Liver (tissue), 9 donors: ENCODE measurements around the gene TTC23L. TPM values are rescaled to one million over a fixed set of nuclear protein-coding genes. Genes with fewer than 3 reads are reported as not detected.

Experiments
- DNase-seq: peaks from one replicate; pipeline ENCODE4 v3.0.0-alpha.2; 2017; ENCODE audit warnings: low spot score
- H3K27ac ChIP-seq, 2 donors: one replicate each; pipeline ENCODE4 v1.7.0; 2013; ENCODE audit warnings: inconsistent platforms in 2 of 2, low read length in 2 of 2, control low read depth in 1 of 2, low read depth in 1 of 2, mild to moderate bottlenecking in 1 of 2
- H3K27me3 ChIP-seq, 4 donors: one replicate each; pipeline versions ENCODE4 v1.6.1 to v1.7.0; 2013; ENCODE audit warnings: low read length in 3 of 4, inconsistent platforms in 1 of 4, mild to moderate bottlenecking in 1 of 4, moderate library complexity in 1 of 4; ENCODE audit not compliant: control insufficient read depth in 4 of 4, insufficient read depth in 4 of 4
- H3K36me3 ChIP-seq, 4 donors: one replicate each; pipeline versions ENCODE4 v1.6.1 to v1.7.0; 2013; ENCODE audit warnings: low read length in 3 of 4, mild to moderate bottlenecking in 3 of 4, low read depth in 1 of 4, moderate library complexity in 1 of 4; ENCODE audit not compliant: control insufficient read depth in 4 of 4, insufficient read depth in 3 of 4
- H3K4me1 ChIP-seq, 4 donors: one replicate each; pipeline versions ENCODE4 v1.6.1 to v1.7.0; 2013; ENCODE audit warnings: low read length in 3 of 4, mild to moderate bottlenecking in 3 of 4, moderate library complexity in 1 of 4; ENCODE audit not compliant: control insufficient read depth in 4 of 4, insufficient read depth in 4 of 4
- H3K4me3 ChIP-seq, 3 donors: one replicate each; pipeline versions ENCODE4 v1.6.1 to v1.7.0; 2013; ENCODE audit warnings: low read length in 3 of 3, control low read depth in 1 of 3, low read depth in 1 of 3, mild to moderate bottlenecking in 1 of 3
- H3K9ac ChIP-seq, 2 donors: one replicate each; pipeline ENCODE4 v1.7.0; 2013; ENCODE audit warnings: low read length in 2 of 2, mild to moderate bottlenecking in 2 of 2, moderate library complexity in 2 of 2, control low read depth in 1 of 2, low read depth in 1 of 2
- H3K9me3 ChIP-seq, 4 donors: one replicate each; pipeline versions ENCODE4 v1.6.1 to v1.7.0; 2013; ENCODE audit warnings: low read length in 3 of 4; ENCODE audit not compliant: control insufficient read depth in 4 of 4
- CTCF ChIP-seq: fragments of 150-350 bp; IDR thresholded peaks from 2 replicates; pipeline ENCODE4 v1.5.1; 2017; ENCODE audit warnings: improper control_type of control experiment, low read depth, low read length; ENCODE audit not compliant: missing input control
- EGR1 ChIP-seq, 2 donors: IDR thresholded peaks; 2 replicates each; pipeline ENCODE4 v1.6.1; 2016 to 2018; ENCODE audit warnings: antibody characterized with exemption in 2 of 2, low read depth in 2 of 2
- FOXA2 ChIP-seq: IDR thresholded peaks from 2 replicates; pipeline ENCODE4 v1.6.1; 2016; ENCODE audit warnings: antibody characterized with exemption
- GABPA ChIP-seq, 2 donors: IDR thresholded peaks in 1 of 2; conservative IDR thresholded peaks in 1 of 2; 2 replicates each; pipeline ENCODE4 v1.6.1; 2016; ENCODE audit warnings: antibody characterized with exemption in 2 of 2, mild to moderate bottlenecking in 1 of 2, moderate library complexity in 1 of 2
- HNF4A ChIP-seq, 2 donors: conservative IDR thresholded peaks; 2 replicates each; pipeline ENCODE4 v1.6.1; 2016; ENCODE audit warnings: antibody characterized with exemption in 2 of 2, mild to moderate bottlenecking in 2 of 2
- HNF4G ChIP-seq: IDR thresholded peaks from 2 replicates; pipeline ENCODE4 v1.6.1; 2016; ENCODE audit warnings: antibody characterized with exemption
- JUND ChIP-seq, 2 donors: IDR thresholded peaks; 2 replicates each; pipeline ENCODE4 v1.6.1; 2016; ENCODE audit warnings: antibody characterized with exemption in 2 of 2
- NR2F2 ChIP-seq: IDR thresholded peaks from 2 replicates; pipeline ENCODE4 v1.6.1; 2016; ENCODE audit warnings: antibody characterized with exemption
- RAD21 ChIP-seq, 2 donors: IDR thresholded peaks; 2 replicates each; pipeline ENCODE4 v1.6.1; 2016; ENCODE audit warnings: antibody characterized with exemption in 2 of 2, mild to moderate bottlenecking in 2 of 2
- REST ChIP-seq: IDR thresholded peaks from 2 replicates; pipeline ENCODE4 v1.6.1; 2016; ENCODE audit warnings: antibody characterized with exemption, mild to moderate bottlenecking
- RXRA ChIP-seq, 2 donors: IDR thresholded peaks; 2 replicates each; pipeline ENCODE4 v1.6.1; 2017 to 2018; ENCODE audit warnings: antibody characterized with exemption in 2 of 2, mild to moderate bottlenecking in 1 of 2
- SP1 ChIP-seq: IDR thresholded peaks from 2 replicates; pipeline ENCODE4 v1.6.1; 2018; ENCODE audit warnings: antibody characterized with exemption, mild to moderate bottlenecking
- TAF1 ChIP-seq: conservative IDR thresholded peaks from 2 replicates; pipeline ENCODE4 v1.6.1; 2016; ENCODE audit warnings: antibody characterized with exemption, mild to moderate bottlenecking
- YY1 ChIP-seq: IDR thresholded peaks from 2 replicates; pipeline ENCODE4 v1.6.1; 2016; ENCODE audit warnings: antibody characterized with exemption, mild to moderate bottlenecking
- WGBS: extraction: QIAGEN DNeasy Blood & Tissue Kit; methylation state at CpG from one replicate; pipeline ENCODE4 v1.1.7; 2013; 5-methylcytosine and 5-hydroxymethylcytosine counted together
- polyA plus RNA-seq, 2 donors: library from polyadenylated mRNA; stranded (reverse) in 1 of 2; unstranded in 1 of 2; fragments of 200-250 nt in 1 of 2; fragments of >200 nt in 1 of 2; fragmentation: Nextera tagmentation in 1 of 2; extraction: Ambion mirVana in 1 of 2; gene quantifications; one replicate each; pipeline versions ENCODE4 v1.2.1 to v1.2.3, GENCODE V29; 2013 to 2015
- total RNA-seq, 2 donors: library from RNA; depleted of rRNA; stranded (reverse); fragments of >200 nt; gene quantifications; one replicate each; pipeline ENCODE4 v1.2.3, GENCODE V29; 2014
- TF ChIP-seq, protein P1 (sequence below): IDR thresholded peaks from 2 replicates; pipeline ENCODE4 v1.6.1; 2016; ENCODE audit warnings: antibody characterized with exemption
- TF ChIP-seq, protein P2 (sequence below): IDR thresholded peaks from 2 replicates; pipeline ENCODE4 v1.6.1; 2016; ENCODE audit warnings: antibody characterized with exemption
- TF ChIP-seq, protein P3 (sequence below): IDR thresholded peaks from 2 replicates; pipeline ENCODE4 v1.6.1; 2016; ENCODE audit warnings: antibody characterized with exemption
- donor health status: healthy.
- donor health status: healthy.
- donor health status: healthy.
- donor health status: healthy.
- donor health status: healthy.

TTC23L gene
- total and polyA plus RNA-seq, 4 donors, result 0.03 to 0.19 (median 0.08) TPM; not detected in 1

DNA sequence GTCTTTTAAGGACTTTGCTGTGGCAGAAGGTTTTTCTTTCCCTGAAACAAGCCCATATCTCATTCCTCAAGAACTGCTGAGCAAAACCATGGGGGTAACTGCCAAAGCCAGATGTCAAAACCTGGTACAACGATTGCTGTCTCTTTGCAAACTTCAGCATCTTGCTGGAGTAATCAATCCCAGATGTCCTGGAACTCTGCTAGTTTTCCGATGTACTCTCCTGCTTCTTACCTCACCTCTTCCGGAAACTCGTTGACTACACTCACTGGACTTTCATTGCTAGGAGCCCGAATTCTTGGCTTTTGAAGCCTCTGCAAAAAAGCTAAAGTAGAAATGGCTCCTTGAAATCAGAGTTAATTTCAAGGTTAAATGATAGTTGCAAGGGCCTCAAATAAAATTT is 53.0 kb downstream of the TTC23L start:
- H3K4me3 ChIP-seq, result no peak overlapping the region
- H3K27me3 ChIP-seq, result no peaks in the 10 kb centered on the region
- H3K9ac ChIP-seq, result no peak overlapping the region
- DNase-seq, result no peak
- no peaks in the 10 kb centered on the region for H3K36me3 ChIP-seq
- no peak overlapping the region for H3K27ac ChIP-seq
- 85% methylated on average over 5 of the region's 5 CpGs for WGBS
- TF ChIP-seq YY1 (no peak), REST (no peak), CTCF (no peak), JUND (IDR thresholded peaks at IDR 0.05) (no peak), HNF4G (no peak), FOXA2 (no peak)
- TF ChIP-seq, protein P1, sequence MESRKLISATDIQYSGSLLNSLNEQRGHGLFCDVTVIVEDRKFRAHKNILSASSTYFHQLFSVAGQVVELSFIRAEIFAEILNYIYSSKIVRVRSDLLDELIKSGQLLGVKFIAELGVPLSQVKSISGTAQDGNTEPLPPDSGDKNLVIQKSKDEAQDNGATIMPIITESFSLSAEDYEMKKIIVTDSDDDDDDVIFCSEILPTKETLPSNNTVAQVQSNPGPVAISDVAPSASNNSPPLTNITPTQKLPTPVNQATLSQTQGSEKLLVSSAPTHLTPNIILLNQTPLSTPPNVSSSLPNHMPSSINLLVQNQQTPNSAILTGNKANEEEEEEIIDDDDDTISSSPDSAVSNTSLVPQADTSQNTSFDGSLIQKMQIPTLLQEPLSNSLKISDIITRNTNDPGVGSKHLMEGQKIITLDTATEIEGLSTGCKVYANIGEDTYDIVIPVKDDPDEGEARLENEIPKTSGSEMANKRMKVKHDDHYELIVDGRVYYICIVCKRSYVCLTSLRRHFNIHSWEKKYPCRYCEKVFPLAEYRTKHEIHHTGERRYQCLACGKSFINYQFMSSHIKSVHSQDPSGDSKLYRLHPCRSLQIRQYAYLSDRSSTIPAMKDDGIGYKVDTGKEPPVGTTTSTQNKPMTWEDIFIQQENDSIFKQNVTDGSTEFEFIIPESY, result no peak
- H3K4me1 ChIP-seq, result no peaks in the 10 kb centered on the region
- no peaks in the 10 kb centered on the region for H3K9me3 ChIP-seq

- H3K27me3 ChIP-seq, result no peaks in the 10 kb centered on the region
- H3K9me3 ChIP-seq, result no peaks in the 10 kb centered on the region
- no peak overlapping the region for H3K27ac ChIP-seq
- H3K4me1 ChIP-seq, result no peaks in the 10 kb centered on the region
- DNase-seq, result no peak
- no peak overlapping the region for H3K9ac ChIP-seq
- WGBS, result 93% methylated on average over 6 of the region's 6 CpGs
- no peak overlapping the region for H3K4me3 ChIP-seq
- no peaks in the 10 kb centered on the region for H3K36me3 ChIP-seq
- TF ChIP-seq, protein P2, sequence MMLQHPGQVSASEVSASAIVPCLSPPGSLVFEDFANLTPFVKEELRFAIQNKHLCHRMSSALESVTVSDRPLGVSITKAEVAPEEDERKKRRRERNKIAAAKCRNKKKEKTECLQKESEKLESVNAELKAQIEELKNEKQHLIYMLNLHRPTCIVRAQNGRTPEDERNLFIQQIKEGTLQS, result no peak
- TF ChIP-seq RAD21 (IDR thresholded peaks at IDR 0.05) (no peak), TAF1 (no peak), EGR1 (IDR thresholded peaks at IDR 0.05; ENCODE audit: low read depth in 2 of 2) (no peak), YY1 (no peak), JUND (IDR thresholded peaks at IDR 0.05) (no peak), SP1 (no peak), HNF4A (conservative IDR thresholded peaks at IDR 0.05) (no peak), NR2F2 (no peak), RXRA (IDR thresholded peaks at IDR 0.05) (no peak), REST (no peak), HNF4G (no peak), GABPA (IDR thresholded peaks at IDR 0.05 in 1 of 2, conservative IDR thresholded peaks at IDR 0.05 in 1 of 2) (no peak)
- TF ChIP-seq, protein P1, result no peak
- TF ChIP-seq, protein P3, sequence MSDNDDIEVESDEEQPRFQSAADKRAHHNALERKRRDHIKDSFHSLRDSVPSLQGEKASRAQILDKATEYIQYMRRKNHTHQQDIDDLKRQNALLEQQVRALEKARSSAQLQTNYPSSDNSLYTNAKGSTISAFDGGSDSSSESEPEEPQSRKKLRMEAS, result no peak
Measured at GRCh38 chr5:34892414-34892813, 53.5 kb downstream of the TTC23L start.
